Liver (tissue), 3 donors: Measurements from ENCODE around the gene TEX2.
"Not testable (repeated sequence)": the region's sequence is repeated elsewhere in the genome, so short reads cannot be mapped to it uniquely, and the experiment has no call there.

ENCODE experiments used
- ATF3 ChIP-seq: IDR thresholded peaks from 2 replicates; pipeline ENCODE4 v1.6.1; 2016; ENCODE audit warnings: antibody characterized with exemption
- EGR1 ChIP-seq, 2 donors: IDR thresholded peaks; 2 replicates each; pipeline ENCODE4 v1.6.1; 2016 to 2018; ENCODE audit warnings: antibody characterized with exemption in 2 of 2, low read depth in 2 of 2
- JUND ChIP-seq, 2 donors: IDR thresholded peaks; 2 replicates each; pipeline ENCODE4 v1.6.1; 2016; ENCODE audit warnings: antibody characterized with exemption in 2 of 2
- MAX ChIP-seq: IDR thresholded peaks from 2 replicates; pipeline ENCODE4 v1.6.1; 2016; ENCODE audit warnings: antibody characterized with exemption
- RAD21 ChIP-seq, 2 donors: IDR thresholded peaks; 2 replicates each; pipeline ENCODE4 v1.6.1; 2016; ENCODE audit warnings: antibody characterized with exemption in 2 of 2, mild to moderate bottlenecking in 2 of 2
- SP1 ChIP-seq: IDR thresholded peaks from 2 replicates; pipeline ENCODE4 v1.6.1; 2018; ENCODE audit warnings: antibody characterized with exemption, mild to moderate bottlenecking
- TAF1 ChIP-seq: conservative IDR thresholded peaks from 2 replicates; pipeline ENCODE4 v1.6.1; 2016; ENCODE audit warnings: antibody characterized with exemption, mild to moderate bottlenecking
- YY1 ChIP-seq: IDR thresholded peaks from 2 replicates; pipeline ENCODE4 v1.6.1; 2016; ENCODE audit warnings: antibody characterized with exemption, mild to moderate bottlenecking
- TF ChIP-seq, protein P1 (sequence below): fragments of 150-350 bp; IDR thresholded peaks from 2 replicates; pipeline ENCODE4 v1.5.1; 2017; ENCODE audit warnings: improper control_type of control experiment, low read depth, low read length; ENCODE audit not compliant: missing input control
- TF ChIP-seq, protein P2 (sequence below): IDR thresholded peaks from 2 replicates; pipeline ENCODE4 v1.6.1; 2016; ENCODE audit warnings: antibody characterized with exemption, mild to moderate bottlenecking
- donor health status: healthy.
- donor health status: healthy.

DNA sequence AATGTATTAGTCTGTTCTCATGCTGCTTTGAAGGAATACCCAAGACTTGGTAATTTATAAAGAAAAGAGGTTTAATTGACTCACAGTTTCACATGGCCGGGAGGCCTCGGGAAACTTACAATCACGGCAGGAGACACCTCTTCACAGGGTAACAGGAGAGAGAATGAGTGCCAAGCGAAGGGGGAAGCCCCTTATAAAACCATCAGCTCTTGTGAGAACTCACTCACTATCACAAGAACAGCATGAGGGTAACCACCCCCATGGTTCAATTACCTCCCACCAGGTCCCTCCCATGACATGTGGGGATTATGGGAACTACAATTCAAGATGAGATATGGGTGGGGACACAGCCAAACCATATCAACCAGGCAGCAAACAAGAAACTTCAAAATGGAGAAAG lies 24.6 kb downstream of the TEX2 start:
- TF ChIP-seq SP1; TAF1; JUND (IDR thresholded peaks at IDR 0.05); MAX; YY1; RAD21 (IDR thresholded peaks at IDR 0.05); ATF3; EGR1 (IDR thresholded peaks at IDR 0.05; ENCODE audit: low read depth in 2 of 2): not testable (repeated sequence)
- TF ChIP-seq, protein P1, sequence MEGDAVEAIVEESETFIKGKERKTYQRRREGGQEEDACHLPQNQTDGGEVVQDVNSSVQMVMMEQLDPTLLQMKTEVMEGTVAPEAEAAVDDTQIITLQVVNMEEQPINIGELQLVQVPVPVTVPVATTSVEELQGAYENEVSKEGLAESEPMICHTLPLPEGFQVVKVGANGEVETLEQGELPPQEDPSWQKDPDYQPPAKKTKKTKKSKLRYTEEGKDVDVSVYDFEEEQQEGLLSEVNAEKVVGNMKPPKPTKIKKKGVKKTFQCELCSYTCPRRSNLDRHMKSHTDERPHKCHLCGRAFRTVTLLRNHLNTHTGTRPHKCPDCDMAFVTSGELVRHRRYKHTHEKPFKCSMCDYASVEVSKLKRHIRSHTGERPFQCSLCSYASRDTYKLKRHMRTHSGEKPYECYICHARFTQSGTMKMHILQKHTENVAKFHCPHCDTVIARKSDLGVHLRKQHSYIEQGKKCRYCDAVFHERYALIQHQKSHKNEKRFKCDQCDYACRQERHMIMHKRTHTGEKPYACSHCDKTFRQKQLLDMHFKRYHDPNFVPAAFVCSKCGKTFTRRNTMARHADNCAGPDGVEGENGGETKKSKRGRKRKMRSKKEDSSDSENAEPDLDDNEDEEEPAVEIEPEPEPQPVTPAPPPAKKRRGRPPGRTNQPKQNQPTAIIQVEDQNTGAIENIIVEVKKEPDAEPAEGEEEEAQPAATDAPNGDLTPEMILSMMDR = not testable (repeated sequence)
- TF ChIP-seq, protein P2, sequence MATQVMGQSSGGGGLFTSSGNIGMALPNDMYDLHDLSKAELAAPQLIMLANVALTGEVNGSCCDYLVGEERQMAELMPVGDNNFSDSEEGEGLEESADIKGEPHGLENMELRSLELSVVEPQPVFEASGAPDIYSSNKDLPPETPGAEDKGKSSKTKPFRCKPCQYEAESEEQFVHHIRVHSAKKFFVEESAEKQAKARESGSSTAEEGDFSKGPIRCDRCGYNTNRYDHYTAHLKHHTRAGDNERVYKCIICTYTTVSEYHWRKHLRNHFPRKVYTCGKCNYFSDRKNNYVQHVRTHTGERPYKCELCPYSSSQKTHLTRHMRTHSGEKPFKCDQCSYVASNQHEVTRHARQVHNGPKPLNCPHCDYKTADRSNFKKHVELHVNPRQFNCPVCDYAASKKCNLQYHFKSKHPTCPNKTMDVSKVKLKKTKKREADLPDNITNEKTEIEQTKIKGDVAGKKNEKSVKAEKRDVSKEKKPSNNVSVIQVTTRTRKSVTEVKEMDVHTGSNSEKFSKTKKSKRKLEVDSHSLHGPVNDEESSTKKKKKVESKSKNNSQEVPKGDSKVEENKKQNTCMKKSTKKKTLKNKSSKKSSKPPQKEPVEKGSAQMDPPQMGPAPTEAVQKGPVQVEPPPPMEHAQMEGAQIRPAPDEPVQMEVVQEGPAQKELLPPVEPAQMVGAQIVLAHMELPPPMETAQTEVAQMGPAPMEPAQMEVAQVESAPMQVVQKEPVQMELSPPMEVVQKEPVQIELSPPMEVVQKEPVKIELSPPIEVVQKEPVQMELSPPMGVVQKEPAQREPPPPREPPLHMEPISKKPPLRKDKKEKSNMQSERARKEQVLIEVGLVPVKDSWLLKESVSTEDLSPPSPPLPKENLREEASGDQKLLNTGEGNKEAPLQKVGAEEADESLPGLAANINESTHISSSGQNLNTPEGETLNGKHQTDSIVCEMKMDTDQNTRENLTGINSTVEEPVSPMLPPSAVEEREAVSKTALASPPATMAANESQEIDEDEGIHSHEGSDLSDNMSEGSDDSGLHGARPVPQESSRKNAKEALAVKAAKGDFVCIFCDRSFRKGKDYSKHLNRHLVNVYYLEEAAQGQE = not testable (repeated sequence)
